Common myeloid progenitor, CD34-positive (primary cell): ENCODE data around the gene DPPA4.

Experiments used
- CTCF ChIA-PET: fragments of 350-600 bp; sonication (Branson Sonifier 250); formaldehyde crosslinking; loops from one replicate; lab custom pipeline; 2021; ENCODE audit warnings: antibody characterized with exemption; lab: Charles Lee
- POLR2A ChIA-PET: fragments of 350-600 bp; sonication (Branson Sonifier 250); formaldehyde crosslinking; loops from one replicate; lab custom pipeline; 2021; ENCODE audit warnings: antibody characterized with exemption; lab: Charles Lee
- DNase-seq, 3 donors: peaks; one replicate each; pipeline versions ENCODE4 v3.0.0 to v3.0.0-alpha.2; 2013
- H3K27ac ChIP-seq, 2 experiments: 1 replicate in 1 of 2; 2 replicates in 1 of 2; pipeline ENCODE4 v1.7.0; 2013; ENCODE audit warnings: inconsistent platforms in 2 of 2, low read length in 2 of 2, mild to moderate bottlenecking in 2 of 2, low read depth in 1 of 2, moderate library complexity in 1 of 2; ENCODE audit not compliant: severe bottlenecking in 2 of 2, insufficient read depth in 1 of 2, poor library complexity in 1 of 2
- H3K27me3 ChIP-seq, 5 experiments: replicated peaks in 2 of 5; 1 replicate in 3 of 5; 2 replicates in 2 of 5; pipeline versions ENCODE4 v1.6.1 to v1.7.0; 2013; ENCODE audit warnings: low read length in 4 of 5, mild to moderate bottlenecking in 2 of 5, moderate library complexity in 2 of 5, inconsistent platforms in 1 of 5; ENCODE audit not compliant: insufficient read depth in 5 of 5, control insufficient read depth in 4 of 5
- H3K36me3 ChIP-seq, 4 experiments: 1 replicate in 2 of 4; 2 replicates in 2 of 4; pipeline versions ENCODE4 v1.6.1 to v1.7.0; 2013; ENCODE audit warnings: low read length in 3 of 4, control low read depth in 1 of 4, mild to moderate bottlenecking in 1 of 4; ENCODE audit not compliant: control insufficient read depth in 4 of 4, insufficient read depth in 4 of 4
- H3K4me1 ChIP-seq, 4 experiments: 1 replicate in 3 of 4; 2 replicates in 1 of 4; pipeline versions ENCODE4 v1.6.1 to v1.7.1; 2013; ENCODE audit warnings: low read length in 3 of 4, mild to moderate bottlenecking in 3 of 4, control low read depth in 1 of 4, inconsistent platforms in 1 of 4, moderate library complexity in 1 of 4; ENCODE audit not compliant: control insufficient read depth in 4 of 4, insufficient read depth in 4 of 4; ENCODE audit errors: control extremely low read depth in 1 of 4
- H3K4me3 ChIP-seq, 7 experiments: 1 replicate in 4 of 7; 2 replicates in 3 of 7; pipeline versions ENCODE4 v1.5.1 to v1.7.0; 2013; ENCODE audit warnings: mild to moderate bottlenecking in 7 of 7, low read length in 6 of 7, moderate library complexity in 6 of 7, inconsistent platforms in 2 of 7, low read depth in 2 of 7, control low read depth in 1 of 7; ENCODE audit not compliant: insufficient read depth in 4 of 7, control insufficient read depth in 1 of 7; ENCODE audit errors: extremely low read depth in 1 of 7
- H3K9me3 ChIP-seq, 5 experiments: 1 replicate in 4 of 5; 2 replicates in 1 of 5; pipeline versions ENCODE4 v1.6.1 to v1.7.1; 2013; ENCODE audit warnings: low read length in 4 of 5, mild to moderate bottlenecking in 2 of 5, inconsistent platforms in 1 of 5, low read depth in 1 of 5, moderate library complexity in 1 of 5; ENCODE audit not compliant: control insufficient read depth in 4 of 5, insufficient read depth in 2 of 5; ENCODE audit errors: control extremely low read depth in 1 of 5
- WGBS: methylation state at CpG from one replicate; pipeline ENCODE4 v1.1.5; 2013; ENCODE audit not compliant: insufficient coverage; 5-methylcytosine and 5-hydroxymethylcytosine counted together

Gene DPPA4

DNA sequence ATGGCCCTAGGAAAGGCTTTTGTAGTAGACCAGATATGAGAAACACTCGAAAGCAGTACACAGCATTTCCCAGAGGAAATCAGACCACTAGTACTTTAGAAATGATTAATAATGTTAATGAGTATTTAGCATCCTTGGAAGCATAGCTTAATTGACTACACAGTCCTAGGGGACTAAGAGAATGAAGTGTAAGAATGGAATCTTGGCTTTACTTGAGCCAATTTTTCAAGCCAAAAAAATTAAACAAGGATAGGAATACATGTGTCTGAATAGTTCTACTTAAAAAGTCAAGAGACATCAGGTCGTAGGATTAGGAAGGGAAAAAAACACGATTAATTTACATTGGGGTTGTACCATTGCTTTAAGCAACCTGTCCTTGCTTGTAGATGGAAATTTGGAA lies 59.2 kb downstream of the DPPA4 start:
- Histone ChIP-seq H3K4me1 (peaks cover 0 to 20% (median 0%) of the 10 kb centered on the region in 4 experiments), H3K9me3 (no peaks in the 10 kb centered on the region), H3K27ac (no peak overlapping the region), H3K36me3 (no peaks in the 10 kb centered on the region), H3K4me3 (no peak overlapping the region), H3K27me3 (no peaks in the 10 kb centered on the region)
- CTCF ChIA-PET: interaction anchor here (1.4 kb wide), 1 partner anchor 12 kb away, joined by 4 read pairs; no protein-coding TSS in a partner anchor
- 84% methylated on average over 2 of the region's 3 CpGs for WGBS
- DNase-seq: no peak
- POLR2A ChIA-PET: no interaction called here
